HL-60/S4 treated with retinoic acid at 250 ng/mL for 4 days and 3 days (cell line): ENCODE data around the gene ZBTB39.

ENCODE experiments used
- in situ Hi-C: fragments of 300-500 bp; cut with MboI; formaldehyde crosslinking; loops from 2 replicates; pipeline ENCODE4 v1.7.0; 2022; ENCODE audit warnings: low sequenced_read_pairs

Gene ZBTB39

DNA sequence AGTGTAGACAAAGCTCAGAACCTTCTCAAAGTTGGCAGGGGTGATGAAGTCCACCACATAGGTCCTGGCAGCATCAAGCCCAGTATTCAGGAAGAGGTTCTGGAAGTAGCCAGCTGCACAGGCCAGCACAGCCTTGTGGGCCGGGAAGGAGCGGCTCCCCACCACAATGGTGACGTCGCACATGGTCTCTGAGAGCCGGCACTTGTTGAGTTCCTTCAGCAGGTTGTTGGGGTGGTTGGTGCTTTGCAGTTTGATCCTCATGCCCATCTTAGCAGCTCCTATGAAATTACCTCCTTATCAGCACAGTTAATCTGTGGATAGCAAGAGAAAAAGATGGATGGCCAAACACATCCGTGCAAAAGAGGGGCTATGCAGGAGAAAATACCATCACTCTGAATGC lies 1.7 kb downstream of the ZBTB39 start:
- in situ Hi-C loops, result loop anchor here (5.0 kb wide), 1 partner anchor 242 kb away; the partner anchor contains the start of gene HSD17B6

DNA sequence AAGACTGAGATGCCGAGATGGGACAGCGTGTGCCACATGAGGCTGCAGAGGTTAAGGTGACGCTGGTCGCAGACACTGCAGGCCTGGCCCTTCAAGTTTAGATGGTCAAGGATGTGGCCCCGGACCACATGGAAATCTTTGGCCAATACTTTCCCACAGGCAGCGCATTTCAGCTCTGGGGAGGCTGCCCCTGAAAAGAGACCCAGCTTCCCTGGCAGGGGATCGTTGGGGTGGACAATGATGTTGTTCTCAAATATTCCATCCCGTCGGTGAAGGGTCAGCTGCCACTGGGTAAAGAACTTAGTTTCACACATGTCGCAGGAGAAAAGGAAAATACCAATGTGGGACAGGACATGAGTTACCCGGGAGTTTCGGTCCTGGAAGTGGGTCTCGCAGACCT lies 3.0 kb downstream of the ZBTB39 start:
- in situ Hi-C loops, result loop anchor here (5.0 kb wide), 1 partner anchor 241 kb away; the partner anchor contains the start of gene HSD17B6

DNA sequence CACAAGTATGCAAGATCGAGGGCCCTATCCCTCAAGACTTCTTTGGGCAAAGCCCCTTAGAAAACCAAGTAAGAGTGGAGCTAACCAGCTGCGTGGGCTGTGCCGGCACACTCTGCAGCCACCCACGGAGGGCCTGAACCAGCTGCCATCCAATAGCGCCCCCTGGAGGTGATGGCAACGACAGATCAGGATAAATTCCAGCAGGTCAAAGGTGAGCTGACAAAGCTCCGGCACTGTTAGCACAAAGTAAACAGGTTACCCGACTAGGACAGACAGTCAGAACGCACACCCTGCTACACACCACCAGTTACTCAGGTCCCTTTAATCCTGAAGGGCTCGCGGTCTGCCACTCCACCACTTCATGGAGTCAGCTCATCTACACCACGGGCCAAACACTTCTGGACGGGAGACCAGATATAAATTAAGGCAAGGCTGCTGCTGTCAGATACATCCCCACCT lies 4.9 kb downstream of the ZBTB39 start:
- in situ Hi-C loops, result loop anchor here (5.0 kb wide), 1 partner anchor 239 kb away; the partner anchor contains the start of gene HSD17B6

DNA sequence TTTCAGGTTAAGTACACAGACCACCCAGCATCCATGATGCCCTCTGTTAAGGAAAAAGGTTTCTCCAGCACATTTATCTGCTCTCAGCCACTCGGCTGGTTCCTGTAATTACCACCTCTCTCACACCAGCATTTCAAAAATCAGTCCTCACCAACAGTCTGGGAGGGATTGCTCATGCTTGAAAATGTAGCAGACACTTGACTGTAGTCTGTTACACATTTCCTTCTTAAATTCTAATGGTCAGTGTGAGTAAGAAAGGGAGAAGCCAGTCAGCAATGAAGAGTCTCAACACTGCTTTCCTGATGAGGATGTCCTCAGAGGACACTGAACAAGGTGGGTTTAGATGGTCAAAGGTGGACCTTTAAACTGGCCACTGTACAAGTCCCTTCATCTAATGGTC lies 6.0 kb downstream of the ZBTB39 start:
- in situ Hi-C loops, result loop anchor here (5.0 kb wide), 1 partner anchor 238 kb away; the partner anchor contains the start of gene HSD17B6

DNA sequence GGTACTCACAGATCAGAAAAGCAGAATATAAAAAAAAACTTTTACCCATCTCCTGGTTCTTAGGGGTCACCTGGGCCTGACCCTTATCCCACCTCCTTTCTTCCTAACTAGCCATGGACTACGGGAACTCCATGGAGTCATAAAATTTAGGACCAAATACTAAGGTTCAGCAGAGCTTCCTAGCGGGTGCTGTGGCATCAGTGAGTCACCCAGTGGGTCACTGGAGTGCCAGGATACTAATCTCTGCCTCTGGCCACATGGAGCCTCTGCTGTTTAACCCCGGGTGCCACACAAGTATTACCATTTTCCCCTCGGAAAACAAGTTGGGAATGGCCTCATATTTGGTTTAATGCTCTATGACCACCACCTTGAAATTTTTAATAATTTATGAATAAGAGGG lies 6.9 kb downstream of the ZBTB39 start:
- in situ Hi-C loops, result loop anchor here (25.0 kb wide), 1 partner anchor 162 kb away; no protein-coding TSS in a partner anchor

DNA sequence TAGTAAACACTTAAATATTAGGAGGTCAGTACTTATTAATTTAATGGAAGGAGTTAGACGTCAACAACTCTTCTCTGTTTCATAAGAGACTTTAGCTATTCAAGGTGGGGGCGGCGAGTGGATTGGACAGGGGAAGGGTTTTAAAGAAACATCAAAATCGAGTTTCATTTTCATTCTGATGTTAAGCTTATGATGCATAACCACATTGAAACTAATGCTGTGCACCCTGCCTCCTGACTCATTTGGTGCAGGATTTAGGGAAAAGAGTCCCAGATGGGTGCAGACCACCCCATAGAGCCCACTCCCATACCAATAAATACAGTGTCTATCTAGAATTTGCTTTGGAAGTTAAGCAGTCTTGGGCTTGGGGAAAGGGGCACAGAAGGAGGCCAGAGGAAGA lies 7.4 kb downstream of the ZBTB39 start:
- in situ Hi-C loops, result loop anchor here (25.0 kb wide), 1 partner anchor 162 kb away; no protein-coding TSS in a partner anchor

DNA sequence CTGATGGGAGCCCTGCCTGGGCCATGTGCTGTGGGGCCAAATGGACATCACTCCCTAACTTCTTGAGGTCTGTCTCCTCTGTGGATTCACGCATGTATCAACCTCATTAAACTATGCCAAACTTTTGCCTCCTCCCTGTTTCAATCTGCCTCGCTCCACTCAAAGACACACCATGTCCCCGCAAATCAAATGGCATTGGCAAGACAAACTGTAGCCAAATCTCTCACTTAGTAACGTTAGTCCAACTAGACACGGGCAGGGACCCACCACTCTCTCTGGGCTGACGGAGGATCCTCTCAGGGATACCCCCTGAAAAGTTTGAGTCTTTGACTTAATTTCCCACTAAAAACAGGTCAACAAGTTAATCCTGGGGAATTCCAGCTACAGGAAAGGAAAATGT lies 8.0 kb downstream of the ZBTB39 start:
- in situ Hi-C loops, result loop anchor here (25.0 kb wide), 1 partner anchor 161 kb away; no protein-coding TSS in a partner anchor

DNA sequence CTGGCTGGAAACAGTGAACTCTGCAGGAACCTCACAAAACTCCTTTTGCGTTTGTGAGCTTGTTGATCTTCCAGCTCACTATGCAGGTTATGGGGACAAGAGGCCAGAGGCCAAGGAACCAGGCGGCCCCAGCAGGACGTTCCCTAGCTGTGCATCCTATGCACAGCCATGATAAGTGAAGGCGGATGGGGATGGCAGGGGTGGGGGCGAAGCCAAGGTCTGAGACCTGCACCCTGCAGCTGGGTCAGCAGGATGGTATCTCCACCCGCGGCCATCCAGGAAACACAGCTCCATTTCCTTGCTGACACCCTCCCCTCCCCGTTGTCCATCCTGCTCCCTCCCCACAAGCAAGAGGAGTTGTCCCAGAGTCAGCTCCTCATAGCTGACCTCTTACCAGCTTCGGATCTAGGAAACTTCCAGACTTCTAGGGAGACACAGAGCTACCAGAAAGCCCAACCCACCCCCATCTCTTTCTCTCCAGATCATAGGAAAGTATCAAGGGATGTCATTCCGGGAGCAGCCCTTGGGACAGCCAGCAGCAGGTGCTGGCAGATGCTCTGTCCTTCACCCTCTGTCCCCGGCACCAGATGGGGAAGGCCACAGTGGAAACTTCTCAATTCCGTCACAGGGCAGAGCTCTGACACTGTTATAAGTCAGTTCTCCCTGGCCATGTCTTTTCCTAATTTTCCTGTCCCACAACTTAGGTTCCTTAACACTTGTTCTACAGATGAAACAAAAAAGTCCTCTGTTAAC lies 9.4 kb downstream of the ZBTB39 start:
- in situ Hi-C loops, result loop anchor here (25.0 kb wide), 1 partner anchor 160 kb away; no protein-coding TSS in a partner anchor

DNA sequence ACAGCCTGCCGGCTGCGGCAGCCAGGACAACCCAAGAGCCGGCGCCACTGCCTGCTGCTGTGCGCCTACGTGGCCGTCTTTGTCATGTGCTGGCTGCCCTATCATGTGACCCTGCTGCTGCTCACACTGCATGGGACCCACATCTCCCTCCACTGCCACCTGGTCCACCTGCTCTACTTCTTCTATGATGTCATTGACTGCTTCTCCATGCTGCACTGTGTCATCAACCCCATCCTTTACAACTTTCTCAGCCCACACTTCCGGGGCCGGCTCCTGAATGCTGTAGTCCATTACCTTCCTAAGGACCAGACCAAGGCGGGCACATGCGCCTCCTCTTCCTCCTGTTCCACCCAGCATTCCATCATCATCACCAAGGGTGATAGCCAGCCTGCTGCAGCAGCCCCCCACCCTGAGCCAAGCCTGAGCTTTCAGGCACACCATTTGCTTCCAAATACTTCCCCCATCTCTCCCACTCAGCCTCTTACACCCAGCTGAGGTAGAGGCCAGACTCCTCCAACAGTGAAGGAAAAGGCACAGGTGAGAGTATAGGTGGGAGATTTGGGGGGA lies 10.3 kb downstream of the ZBTB39 start:
- in situ Hi-C loops, result loop anchor here (25.0 kb wide), 1 partner anchor 159 kb away; no protein-coding TSS in a partner anchor

DNA sequence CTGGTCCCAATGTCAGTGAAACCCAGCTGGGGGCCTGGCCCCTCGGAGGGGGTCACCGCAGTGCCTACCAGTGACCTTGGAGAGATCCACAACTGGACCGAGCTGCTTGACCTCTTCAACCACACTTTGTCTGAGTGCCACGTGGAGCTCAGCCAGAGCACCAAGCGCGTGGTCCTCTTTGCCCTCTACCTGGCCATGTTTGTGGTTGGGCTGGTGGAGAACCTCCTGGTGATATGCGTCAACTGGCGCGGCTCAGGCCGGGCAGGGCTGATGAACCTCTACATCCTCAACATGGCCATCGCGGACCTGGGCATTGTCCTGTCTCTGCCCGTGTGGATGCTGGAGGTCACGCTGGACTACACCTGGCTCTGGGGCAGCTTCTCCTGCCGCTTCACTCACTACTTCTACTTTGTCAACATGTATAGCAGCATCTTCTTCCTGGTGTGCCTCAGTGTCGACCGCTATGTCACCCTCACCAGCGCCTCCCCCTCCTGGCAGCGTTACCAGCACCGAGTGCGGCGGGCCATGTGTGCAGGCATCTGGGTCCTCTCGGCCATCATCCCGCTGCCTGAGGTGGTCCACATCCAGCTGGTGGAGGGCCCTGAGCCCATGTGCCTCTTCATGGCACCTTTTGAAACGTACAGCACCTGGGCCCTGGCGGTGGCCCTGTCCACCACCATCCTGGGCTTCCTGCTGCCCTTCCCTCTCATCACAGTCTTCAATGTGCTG lies 11.0 kb downstream of the ZBTB39 start:
- in situ Hi-C loops, result loop anchor here (25.0 kb wide), 1 partner anchor 158 kb away; no protein-coding TSS in a partner anchor

DNA sequence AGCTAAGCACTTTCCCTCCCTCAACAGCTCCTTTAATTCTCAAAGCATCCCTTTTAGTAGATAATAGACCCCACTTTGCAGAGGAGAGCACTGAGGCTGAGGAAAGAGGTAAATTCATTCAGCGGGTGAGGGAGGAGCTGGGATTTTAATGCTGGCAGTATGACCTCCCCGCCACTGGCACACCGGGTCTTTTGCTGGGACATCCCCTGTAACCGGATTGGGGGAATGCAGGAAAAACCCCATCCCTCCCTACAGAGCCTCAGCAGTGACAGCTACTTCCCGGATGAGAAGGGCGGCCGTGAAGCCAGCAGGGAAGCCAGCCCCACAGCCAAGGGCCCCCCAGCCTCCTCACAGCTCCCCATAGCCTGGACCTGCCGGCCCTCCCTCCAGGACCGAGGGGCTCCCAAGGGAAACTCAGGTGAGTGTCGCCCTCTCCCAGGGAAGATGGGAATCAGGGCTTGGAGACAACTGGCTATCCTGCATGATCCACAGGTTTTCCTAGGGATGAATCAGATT lies 12.1 kb downstream of the ZBTB39 start:
- in situ Hi-C loops, result loop anchor here (25.0 kb wide), 1 partner anchor 157 kb away; no protein-coding TSS in a partner anchor

DNA sequence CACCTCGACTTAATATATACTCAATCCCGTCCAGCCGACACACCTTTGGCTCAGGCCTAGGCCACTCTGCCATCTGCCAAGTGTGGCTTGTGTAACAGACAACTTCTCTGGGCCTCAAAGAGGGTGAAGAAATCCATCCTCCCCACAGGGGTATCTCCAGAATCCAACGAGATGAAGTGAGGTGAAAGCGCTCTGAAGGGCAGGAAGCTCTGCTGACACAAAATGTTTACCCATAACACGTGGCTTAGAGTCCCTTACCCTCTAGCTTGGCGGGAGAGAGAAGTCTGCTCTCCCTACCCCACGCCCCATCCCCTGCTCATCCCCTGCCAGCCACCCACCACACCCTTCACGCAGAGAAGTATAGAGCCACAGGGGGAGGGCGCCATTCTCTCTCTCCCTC lies 13.0 kb downstream of the ZBTB39 start:
- in situ Hi-C loops, result loop anchor here (25.0 kb wide), 1 partner anchor 156 kb away; no protein-coding TSS in a partner anchor

DNA sequence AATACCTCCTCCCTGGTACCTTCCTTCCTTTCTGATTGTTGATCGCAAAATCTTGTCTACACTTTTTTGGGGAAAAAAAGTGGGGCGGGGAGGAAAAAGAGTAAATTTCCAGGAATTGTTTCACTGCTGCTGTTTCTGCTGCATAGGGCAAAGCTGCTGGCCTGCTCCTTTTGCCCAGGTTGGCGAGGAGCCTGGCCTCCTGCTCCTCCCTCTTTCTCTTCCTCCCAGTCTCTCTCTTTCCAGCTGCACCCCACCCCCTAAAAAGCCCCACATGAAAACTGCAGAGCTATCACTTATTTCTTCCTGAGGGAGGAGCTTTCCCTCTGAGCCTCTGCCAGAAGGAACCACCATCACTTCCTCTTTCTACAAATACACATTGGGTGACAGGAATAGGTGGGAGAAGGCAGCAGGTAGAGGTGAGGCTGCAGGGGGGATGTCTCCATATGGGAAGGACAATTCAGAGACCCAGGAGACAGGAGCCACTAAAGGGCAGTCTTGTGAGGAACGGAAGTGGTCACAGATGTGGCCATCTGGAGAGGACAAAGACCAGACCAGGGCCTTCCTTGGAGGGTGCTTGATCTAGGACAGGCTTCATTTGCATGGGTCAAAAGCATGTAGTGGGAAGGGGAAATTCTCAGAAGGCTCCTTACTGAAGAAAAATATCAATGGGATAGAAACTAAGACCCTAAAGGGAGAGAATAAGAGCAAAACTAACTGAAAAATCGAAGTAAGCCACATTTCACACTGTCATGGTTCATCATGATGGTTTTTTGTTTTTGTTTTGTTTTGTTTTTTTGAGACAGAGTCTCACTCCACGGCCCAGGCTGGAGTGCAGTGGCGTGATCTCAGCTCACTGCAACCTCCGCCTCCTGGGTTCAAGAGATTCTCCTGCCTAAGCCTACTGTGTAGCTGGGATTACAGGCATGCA lies 14.8 kb downstream of the ZBTB39 start:
- in situ Hi-C loops, result loop anchor here (25.0 kb wide), 1 partner anchor 154 kb away; no protein-coding TSS in a partner anchor

DNA sequence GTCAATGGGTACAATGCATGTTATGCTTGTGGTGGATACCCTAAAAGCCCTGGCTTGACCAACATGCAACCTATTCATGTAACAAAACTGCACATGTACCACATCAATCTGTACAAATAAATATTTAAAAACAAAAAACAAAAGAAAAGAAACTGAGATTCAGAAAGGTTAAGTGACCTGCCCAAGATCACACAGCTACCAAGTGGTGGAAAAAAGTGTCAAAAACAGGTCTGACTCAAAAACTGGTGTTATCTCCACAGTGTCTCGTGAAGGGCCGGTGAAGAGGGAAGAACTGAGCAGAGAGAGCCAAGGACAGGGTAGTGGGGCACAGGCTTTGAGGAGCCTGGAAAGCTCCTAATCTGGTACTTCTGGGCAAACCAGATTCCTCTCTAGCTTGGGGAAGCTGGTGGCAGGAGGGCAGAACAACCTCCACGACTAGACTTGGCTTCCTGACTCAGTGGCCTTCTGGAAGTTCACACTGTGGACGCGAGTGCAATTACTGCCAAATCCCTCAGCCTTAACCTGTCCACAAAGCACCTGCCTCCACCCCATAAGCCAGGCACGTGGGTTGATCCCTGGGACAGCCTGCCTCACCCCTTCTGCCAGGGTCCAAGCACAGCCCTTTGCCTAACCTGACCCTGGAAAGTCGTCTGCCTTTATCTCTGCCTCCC lies 15.6 kb downstream of the ZBTB39 start:
- in situ Hi-C loops, result loop anchor here (25.0 kb wide), 1 partner anchor 153 kb away; no protein-coding TSS in a partner anchor

DNA sequence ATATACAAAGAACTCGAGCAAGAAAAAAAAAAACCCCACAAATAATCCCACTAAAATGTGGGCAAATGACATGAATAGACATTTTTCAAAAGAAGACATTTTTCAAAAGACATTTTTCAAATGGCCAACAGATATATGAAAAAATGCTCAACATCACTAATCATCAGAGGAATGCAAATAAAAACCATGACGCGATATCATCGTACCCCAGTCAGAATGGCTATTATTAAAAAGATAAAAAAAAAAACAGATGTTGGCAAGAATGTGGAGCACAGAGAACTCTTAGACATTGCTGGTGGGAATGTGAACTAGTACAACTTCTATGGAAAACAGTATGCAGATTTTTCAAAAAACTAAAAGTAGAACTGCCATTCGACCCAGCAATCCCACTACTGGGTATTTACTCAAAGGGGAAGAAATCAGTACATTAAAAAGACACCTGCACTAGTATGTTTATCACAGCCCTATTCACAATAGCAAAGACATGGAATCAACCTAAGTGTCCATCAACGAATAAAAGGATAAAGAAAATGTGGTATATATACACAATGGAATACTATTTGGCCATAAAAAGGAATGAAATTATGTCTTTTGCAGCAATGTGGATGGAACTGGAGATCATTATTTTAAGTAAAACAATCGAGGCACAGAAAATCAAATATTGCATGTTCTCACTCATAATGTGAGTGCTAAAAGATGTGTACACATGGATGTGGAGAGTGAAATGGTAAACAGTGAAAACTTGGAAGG lies 16.3 kb downstream of the ZBTB39 start:
- in situ Hi-C loops, result loop anchor here (25.0 kb wide), 1 partner anchor 153 kb away; no protein-coding TSS in a partner anchor

DNA sequence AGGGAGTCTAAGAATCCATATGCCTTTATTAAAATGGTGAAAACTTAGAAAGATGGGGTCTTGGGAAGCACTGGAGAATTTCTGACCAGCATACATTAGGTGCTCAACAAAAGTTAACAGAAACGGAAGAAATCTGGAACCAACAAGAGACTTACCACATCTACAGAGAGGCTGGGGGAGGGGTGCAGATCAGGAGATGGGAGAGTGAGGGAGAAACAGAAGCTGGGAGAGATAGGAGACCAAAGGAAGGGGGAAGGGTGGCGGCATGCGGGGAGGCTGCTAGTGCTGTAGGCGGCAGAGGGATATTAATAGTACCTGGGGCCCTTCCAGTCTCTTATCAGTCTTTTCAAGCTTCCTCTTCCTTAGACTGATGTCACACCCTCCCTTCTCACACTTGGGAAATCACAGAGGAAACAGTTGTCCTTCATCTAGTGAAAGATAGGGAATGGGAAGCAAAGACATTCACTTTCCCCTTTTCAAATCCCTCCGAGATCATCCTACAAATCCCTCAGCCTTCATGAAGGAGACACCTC lies 18.1 kb downstream of the ZBTB39 start:
- in situ Hi-C loops, result loop anchor here (25.0 kb wide), 1 partner anchor 151 kb away; no protein-coding TSS in a partner anchor

DNA sequence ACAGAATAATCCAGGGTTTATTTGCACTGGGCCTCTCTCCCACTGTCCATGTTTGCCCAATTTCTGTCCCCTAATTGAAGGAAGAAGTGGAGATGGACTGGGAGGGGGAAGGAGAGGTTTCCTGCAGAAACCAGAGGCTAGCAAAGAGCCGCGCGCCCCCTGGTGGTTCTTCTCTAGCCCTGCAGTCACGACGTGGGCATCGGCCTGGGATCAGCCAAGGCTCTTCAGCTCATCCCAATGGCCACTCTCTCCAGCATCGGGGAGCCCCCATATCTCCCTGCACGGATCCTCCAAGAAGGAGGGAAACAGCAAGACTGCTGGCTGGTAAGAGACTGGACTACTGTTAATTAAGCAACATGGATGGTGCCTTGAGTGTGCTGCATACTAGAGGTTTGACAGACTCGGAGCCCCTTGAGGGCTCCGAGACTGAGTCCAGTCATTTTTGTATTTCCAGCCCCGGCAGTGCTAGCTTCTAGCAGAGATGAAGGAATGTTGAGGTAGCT lies 18.7 kb downstream of the ZBTB39 start:
- in situ Hi-C loops, result loop anchor here (25.0 kb wide), 1 partner anchor 150 kb away; no protein-coding TSS in a partner anchor
